HepG2 (cell line): ENCODE measurements around the gene TOR2A. TPM values are rescaled to one million over a fixed set of nuclear protein-coding genes. Genes with fewer than 3 reads are reported as not detected.

Experiments
- ATAC-seq: fragments of 200-7000 bp; cut with Tn5 transposase; 3 replicates; pipeline ENCODE4 v1.9.1; 2020; ENCODE audit warnings: mild to moderate bottlenecking, moderate library complexity
- BruUV-seq: library from RNA; stranded (reverse); fragments of 400-500 nt; replicated peaks from 2 replicates; lab custom pipeline; 2021; lab: Mats Ljungman, UMichigan
- CTCF ChIA-PET: fragments of 300-600 bp; formaldehyde crosslinking; extraction: SDS; loops from one replicate; lab custom pipeline; 2021; ENCODE audit warnings: low total read pairs, inconsistent platforms, low intra/inter-chr PET ratio; lab: Yijun Ruan, JAX
- POLR2A ChIA-PET: fragments of 350-600 bp; sonication (Branson Sonifier 250); formaldehyde crosslinking; loops from one replicate; lab custom pipeline; 2020; ENCODE audit warnings: antibody characterized with exemption, inconsistent platforms; lab: Yijun Ruan, JAX
- DNase-seq: peaks from one replicate; pipeline ENCODE4 v3.0.0-alpha.2; 2015; ENCODE audit warnings: low spot score
- FAIRE-seq: peaks from 3 replicates; lab custom pipeline; 2011; peaks lifted over from hg19 to GRCh38; lab: Jason Lieb, UNC
- H2AFZ ChIP-seq: one replicate; pipeline ENCODE4 v1.6.1; 2011; ENCODE audit warnings: low read length, inconsistent platforms
- H3K27ac ChIP-seq: fragments of 300-600 bp; 3 replicates; pipeline ENCODE4 v1.8.0; 2011; ENCODE audit warnings: mixed run types, mild to moderate bottlenecking, mixed read lengths, low read length, inconsistent platforms; ENCODE audit not compliant: insufficient read depth; ENCODE audit errors: extremely low read length
- H3K27me3 ChIP-seq, 2 experiments: fragments of 200-600 bp in 1 of 2; 2 replicates in 1 of 2; 3 replicates in 1 of 2; pipeline versions ENCODE4 v1.6.0 to v1.8.0; 2011; ENCODE audit warnings: low read length in 2 of 2, mild to moderate bottlenecking in 2 of 2, moderate library complexity in 2 of 2, inconsistent platforms in 1 of 2; ENCODE audit not compliant: insufficient read depth in 2 of 2, control insufficient read depth in 1 of 2
- H3K36me3 ChIP-seq, 2 experiments: fragments of 200-600 bp in 1 of 2; replicated peaks in 1 of 2; 2 replicates in 1 of 2; 3 replicates in 1 of 2; pipeline versions ENCODE4 v1.5.1 to v1.8.0; 2011; ENCODE audit warnings: low read length in 2 of 2, inconsistent platforms in 1 of 2; ENCODE audit not compliant: insufficient read depth in 2 of 2, control insufficient read depth in 1 of 2
- H3K4me1 ChIP-seq: 2 replicates; pipeline ENCODE4 v1.5.1; 2012; ENCODE audit warnings: low read length, inconsistent platforms; ENCODE audit not compliant: insufficient read depth
- H3K4me2 ChIP-seq: 2 replicates; pipeline ENCODE4 v1.6.0; 2011; ENCODE audit warnings: low read depth, low read length, inconsistent platforms
- H3K4me3 ChIP-seq, 3 experiments: fragments of 200-600 bp in 1 of 3; sonication (generic), shearing (Covaris generic) in 1 of 3; replicated peaks in 1 of 3; 2 replicates each; pipeline ENCODE4 v1.5.1; 2011 to 2016; ENCODE audit warnings: low read length in 3 of 3, inconsistent platforms in 2 of 3, low read depth in 2 of 3, mild to moderate bottlenecking in 2 of 3, control low read depth in 1 of 3, mixed read lengths in 1 of 3; ENCODE audit not compliant: insufficient read depth in 1 of 3
- H3K79me2 ChIP-seq: one replicate; pipeline ENCODE4 v1.6.1; 2011; ENCODE audit warnings: low read length, inconsistent platforms; ENCODE audit not compliant: insufficient read depth
- H3K9ac ChIP-seq: 2 replicates; pipeline ENCODE4 v1.6.0; 2011; ENCODE audit warnings: mild to moderate bottlenecking, low read depth, low read length, inconsistent platforms; ENCODE audit not compliant: insufficient read depth
- H3K9me3 ChIP-seq: 2 replicates; pipeline ENCODE4 v1.5.1; 2012; ENCODE audit warnings: mild to moderate bottlenecking, low read length
- H4K20me1 ChIP-seq: 2 replicates; pipeline ENCODE4 v1.6.0; 2011; ENCODE audit warnings: inconsistent platforms, mild to moderate bottlenecking, low read length, moderate library complexity; ENCODE audit not compliant: insufficient read depth
- CCAR2 ChIP-seq: fragments of 200-400 bp; formaldehyde crosslinking; optimal IDR thresholded peaks from 2 replicates; pipeline ENCODE3; 2018; ENCODE audit warnings: low read depth, mild to moderate bottlenecking, low read length, moderate library complexity
- CREB1 ChIP-seq, 2 experiments: fragments of 450-650 bp in 1 of 2; IDR thresholded peaks; 2 replicates each; pipeline ENCODE4 v1.6.1; 2016 to 2017; ENCODE audit warnings: control low read depth in 1 of 2, mild to moderate bottlenecking in 1 of 2, missing compliant biosample characterization in 1 of 2, missing genetic modification characterization in 1 of 2
- FOXP1 ChIP-seq, 2 experiments: fragments of 450-650 bp in 1 of 2; IDR thresholded peaks; 2 replicates each; pipeline ENCODE4 v1.6.1; 2017 to 2018; ENCODE audit warnings: antibody characterized with exemption in 1 of 2
- HIVEP1 ChIP-seq: sonication (generic); formaldehyde crosslinking; IDR thresholded peaks from 2 replicates; pipeline ENCODE4 v1.4.0; 2020; ENCODE audit warnings: mild to moderate bottlenecking, missing genetic modification reagents
- NFE2 ChIP-seq: sonication (generic); formaldehyde crosslinking; IDR thresholded peaks from 2 replicates; pipeline ENCODE4 v1.4.0; 2020; ENCODE audit warnings: missing genetic modification reagents
- SKI ChIP-seq: fragments of 450-650 bp; IDR thresholded peaks from one replicate; pipeline ENCODE4 v1.6.1; 2018; ENCODE audit warnings: mild to moderate bottlenecking; ENCODE audit not compliant: partially characterized antibody
- SMC3 ChIP-seq: IDR thresholded peaks from 2 replicates; pipeline ENCODE4 v1.6.1; 2011; ENCODE audit warnings: low read length, improper control_type of control experiment
- TEAD3 ChIP-seq: optimal IDR thresholded peaks from 2 replicates; pipeline ENCODE3; 2016; ENCODE audit warnings: borderline replicate concordance
- ZNF264 ChIP-seq: sonication (generic); formaldehyde crosslinking; IDR thresholded peaks from 2 replicates; pipeline ENCODE4 v1.4.0; 2020; ENCODE audit warnings: missing genetic modification reagents
- ZNF629 ChIP-seq: sonication (generic); formaldehyde crosslinking; conservative IDR thresholded peaks from 2 replicates; pipeline ENCODE4 v1.5.0; 2020; ENCODE audit warnings: missing genetic modification reagents
- ZNF773 ChIP-seq: sonication (generic); formaldehyde crosslinking; IDR thresholded peaks from 2 replicates; pipeline ENCODE4 v1.4.0; 2020; ENCODE audit warnings: missing genetic modification reagents, borderline replicate concordance
- WGBS: methylation state at CpG from one replicate; pipeline ENCODE4 v1.1.6; 2017; ENCODE audit warnings: low lambda C conversion rate; 5-methylcytosine and 5-hydroxymethylcytosine counted together
- in situ Hi-C: cut with HindIII; loops from 2 replicates; pipeline ENCODE4 v1.10.0; 2017; ENCODE audit warnings: low pct_unique_long_range_greater_than_20kb; ENCODE audit not compliant: extremely low pct_ligation_motif_present
- intact Hi-C: fragments of 100-400 bp; cut with micrococcal nuclease; formaldehyde crosslinking; loops from one replicate; pipeline ENCODE4 v1.10.0; 2022; ENCODE audit not compliant: unreplicated experiment
- polyA plus RNA-seq, 8 experiments: library from polyadenylated mRNA; depleted of rRNA in 3 of 8; stranded (reverse) in 7 of 8; unstranded in 1 of 8; fragments of >200 nt; fragmentation: Illumina TruSeq in 4 of 8; extraction: Trizol in 4 of 8; gene quantifications; 2 replicates each; pipeline versions ENCODE4 v1.2.1 to v1.2.3, GENCODE V29; 2011 to 2016; ENCODE audit warnings: low read depth in 4 of 8, missing spikeins in 1 of 8, mixed read lengths in 1 of 8; ENCODE audit not compliant: insufficient read depth in 1 of 8
- total RNA-seq, 5 experiments: library from RNA; depleted of rRNA; stranded (reverse); fragments of >200 nt; fragmentation: Illumina TruSeq; extraction: Trizol; gene quantifications; 2 replicates each; pipeline ENCODE4 v1.2.3, GENCODE V29; 2016; ENCODE audit warnings: low read depth in 1 of 5

The TOR2A gene
- total and polyA plus RNA-seq, 2 of the 13 experiments (the other 11 are each of a cell fraction or from before 2014, with no cell fraction given): 3.5 to 7.2 TPM

DNA sequence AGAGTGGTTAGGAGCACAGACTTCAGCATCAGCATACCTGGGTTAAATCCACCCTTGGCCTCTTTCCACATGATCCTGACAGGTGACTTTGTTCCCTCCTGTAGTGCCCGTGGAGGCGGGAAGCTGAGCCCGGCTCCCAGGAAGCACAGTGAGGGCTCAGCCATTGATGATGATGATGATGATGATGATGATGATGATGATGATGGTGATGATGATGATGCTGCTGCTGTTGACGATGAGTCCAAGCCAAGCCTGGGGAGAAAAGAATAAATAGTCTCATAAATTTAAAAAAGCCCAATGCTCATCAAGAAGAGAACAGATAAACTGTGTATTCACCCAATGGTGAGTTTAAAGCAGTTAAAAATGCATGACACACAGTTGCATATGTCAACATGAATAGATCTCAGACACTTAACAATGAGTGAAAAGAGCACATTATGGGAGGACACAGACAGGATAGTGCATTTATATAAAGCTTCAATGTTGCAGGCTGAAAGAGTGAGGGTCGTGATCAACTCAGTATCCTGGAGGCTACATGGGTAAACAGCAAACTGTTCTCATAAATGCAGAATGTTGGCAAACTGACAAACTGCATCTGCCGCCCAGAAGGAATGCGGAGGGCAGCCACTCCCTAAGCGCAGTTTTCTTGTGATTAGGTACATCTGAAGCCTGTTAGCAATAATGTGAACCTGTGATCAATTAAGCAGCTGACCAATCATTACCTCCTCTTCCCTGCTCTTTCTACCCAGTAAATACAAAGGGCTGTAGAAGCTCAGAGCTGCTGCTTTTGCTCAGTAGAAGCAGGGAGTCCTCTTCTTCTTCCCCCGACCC, 40.0 kb downstream of the TOR2A start:
- H3K9me3 ChIP-seq: no peaks in the 10 kb centered on the region
- H3K36me3 ChIP-seq: no peaks in the 10 kb centered on the region
- in situ Hi-C loops: no loop called here
- ChIA-PET CTCF (no interaction called here), POLR2A (no interaction called here)
- H3K27ac ChIP-seq: no peak overlapping the region
- H3K4me3 ChIP-seq: no peak overlapping the region
- TF ChIP-seq FOXP1 (IDR thresholded peaks at IDR 0.05) (no peak), FOXP1 (CRISPR knock-in tag; IDR thresholded peaks at IDR 0.05) (no peak), TEAD3 (CRISPR knock-in tag) (no peak), NFE2 (CRISPR knock-in tag) (no peak), HIVEP1 (no peak), CREB1 (IDR thresholded peaks at IDR 0.05) (peak; percentile 88), CREB1 (CRISPR knock-in tag; IDR thresholded peaks at IDR 0.05) (no peak), CCAR2 (no peak), ZNF264 (CRISPR knock-in tag) (no peak)
- no peak for FAIRE-seq
- BruUV-seq: no TSS peak
- H3K79me2 ChIP-seq: no peaks in the 10 kb centered on the region
- no peak for DNase-seq
- H3K9ac ChIP-seq: no peak overlapping the region
- no peak for ATAC-seq
- WGBS: 68% methylated on average over 9 of the region's 9 CpGs
- no peaks in the 10 kb centered on the region for H3K4me1 ChIP-seq
- H3K27me3 ChIP-seq: no peaks in the 10 kb centered on the region
- H4K20me1 ChIP-seq: no peaks in the 10 kb centered on the region
- intact Hi-C loops: no loop called here
- H3K4me2 ChIP-seq: no peak overlapping the region
- no peak overlapping the region for H2AFZ ChIP-seq

DNA sequence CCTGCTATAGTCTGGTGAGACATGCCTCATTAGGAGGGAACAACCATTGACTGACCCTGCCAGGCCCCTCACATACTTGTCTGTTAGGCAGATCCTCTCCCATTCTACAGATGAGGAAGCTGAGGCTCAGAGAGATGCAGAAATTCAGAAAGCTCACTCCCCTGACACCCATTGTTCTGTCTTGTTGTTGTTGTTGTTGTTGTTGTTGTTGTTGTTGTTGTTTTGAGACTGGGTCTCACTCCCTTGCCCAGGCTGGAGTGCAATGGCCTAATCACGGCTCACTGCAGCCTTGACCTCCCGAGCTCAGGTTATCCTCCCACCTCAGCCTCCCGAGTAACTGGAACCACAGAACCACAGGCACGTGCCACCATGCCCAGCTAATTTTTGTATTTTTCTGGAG, 41.4 kb downstream of the TOR2A start:
- no peaks in the 10 kb centered on the region for H3K36me3 ChIP-seq
- no peaks in the 10 kb centered on the region for H3K4me1 ChIP-seq
- WGBS: 64% methylated on average over 4 of the region's 4 CpGs
- CTCF ChIA-PET: no interaction called here
- H2AFZ ChIP-seq: no peak overlapping the region
- no peak overlapping the region for H3K4me2 ChIP-seq
- POLR2A ChIA-PET: no interaction called here
- BruUV-seq: no TSS peak
- DNase-seq (no peak), FAIRE-seq (no peak), ATAC-seq (no peak)
- H3K4me3 ChIP-seq: no peak overlapping the region
- H4K20me1 ChIP-seq: no peaks in the 10 kb centered on the region
- no peaks in the 10 kb centered on the region for H3K79me2 ChIP-seq
- peak; percentile 45 for TF ChIP-seq ZNF629 (CRISPR knock-in tag)
- no peak for TF ChIP-seq ZNF773 (CRISPR knock-in tag)
- TF ChIP-seq SMC3: no peak
- TF ChIP-seq FOXP1 (IDR thresholded peaks at IDR 0.05): peak; percentile 94
- TF ChIP-seq FOXP1 (CRISPR knock-in tag; IDR thresholded peaks at IDR 0.05): no peak
- no peak for TF ChIP-seq SKI
- H3K9ac ChIP-seq: no peak overlapping the region
- no peaks in the 10 kb centered on the region for H3K27me3 ChIP-seq
- H3K9me3 ChIP-seq: no peaks in the 10 kb centered on the region
- intact Hi-C loops (no loop called here), in situ Hi-C loops (no loop called here)
- no peak overlapping the region for H3K27ac ChIP-seq
